ENCODE results near the gene KCNMA1. TPM values are rescaled to one million over a fixed set of nuclear protein-coding genes. Genes with fewer than 3 reads are reported as not detected.

The KCNMA1 gene
- total and polyA plus RNA-seq, 3 donors from 2014 or later = 13.6 to 36.1 (median 24.7) TPM

DNA sequence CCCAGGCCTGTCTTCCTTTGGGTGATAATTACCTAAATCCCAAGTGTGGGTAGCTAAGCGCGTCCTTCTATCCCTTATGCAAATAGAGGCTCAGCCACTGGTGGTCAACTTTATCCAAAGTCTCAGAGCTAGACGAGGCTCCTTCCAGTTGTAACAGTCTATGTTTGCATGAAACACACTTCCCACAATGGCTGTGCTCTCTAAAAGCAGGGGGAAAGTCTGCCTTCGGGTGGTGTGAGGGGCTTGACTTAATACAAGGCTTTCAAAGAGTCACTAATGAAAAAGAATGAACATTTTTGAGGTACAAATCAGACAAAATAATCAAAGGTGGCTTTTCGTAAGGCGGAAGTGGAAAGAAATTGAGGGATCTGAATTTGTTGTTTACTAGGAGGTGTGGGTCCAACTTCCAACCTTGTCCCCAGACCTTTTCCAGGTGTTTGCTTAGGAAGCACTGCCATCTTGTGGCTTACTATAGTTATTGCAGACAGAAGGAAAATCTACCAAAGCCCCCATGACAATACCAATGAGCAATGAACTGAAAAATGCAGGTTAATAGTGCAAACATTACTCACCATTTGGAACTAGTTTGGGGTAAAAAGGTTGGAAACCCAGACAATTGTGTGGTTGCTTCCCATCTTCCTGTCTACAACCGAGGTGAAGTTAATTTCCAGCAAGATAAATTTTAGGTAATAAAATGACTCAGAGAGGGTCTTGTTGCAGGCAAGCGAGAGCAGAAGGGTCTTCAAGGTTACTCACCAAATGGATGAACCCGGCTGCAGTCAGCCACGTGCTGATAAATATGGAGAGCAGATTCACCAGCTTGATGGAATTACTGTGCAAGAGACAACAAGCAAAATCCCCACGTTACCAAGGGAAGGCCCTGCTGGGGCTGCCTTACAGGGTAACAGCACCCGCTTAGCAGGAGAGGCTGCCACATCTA, 525.7 kb downstream of the KCNMA1 start:
- H3K9me3 ChIP-seq = no peaks in the 10 kb centered on the region
- TF ChIP-seq POLR2A (IDR thresholded peaks at IDR 0.05) = no peak
- TF ChIP-seq, protein P1, sequence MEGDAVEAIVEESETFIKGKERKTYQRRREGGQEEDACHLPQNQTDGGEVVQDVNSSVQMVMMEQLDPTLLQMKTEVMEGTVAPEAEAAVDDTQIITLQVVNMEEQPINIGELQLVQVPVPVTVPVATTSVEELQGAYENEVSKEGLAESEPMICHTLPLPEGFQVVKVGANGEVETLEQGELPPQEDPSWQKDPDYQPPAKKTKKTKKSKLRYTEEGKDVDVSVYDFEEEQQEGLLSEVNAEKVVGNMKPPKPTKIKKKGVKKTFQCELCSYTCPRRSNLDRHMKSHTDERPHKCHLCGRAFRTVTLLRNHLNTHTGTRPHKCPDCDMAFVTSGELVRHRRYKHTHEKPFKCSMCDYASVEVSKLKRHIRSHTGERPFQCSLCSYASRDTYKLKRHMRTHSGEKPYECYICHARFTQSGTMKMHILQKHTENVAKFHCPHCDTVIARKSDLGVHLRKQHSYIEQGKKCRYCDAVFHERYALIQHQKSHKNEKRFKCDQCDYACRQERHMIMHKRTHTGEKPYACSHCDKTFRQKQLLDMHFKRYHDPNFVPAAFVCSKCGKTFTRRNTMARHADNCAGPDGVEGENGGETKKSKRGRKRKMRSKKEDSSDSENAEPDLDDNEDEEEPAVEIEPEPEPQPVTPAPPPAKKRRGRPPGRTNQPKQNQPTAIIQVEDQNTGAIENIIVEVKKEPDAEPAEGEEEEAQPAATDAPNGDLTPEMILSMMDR (IDR thresholded peaks at IDR 0.05) = peak; percentile 57 to 86 (median 80)
- H3K4me3 ChIP-seq = no peak overlapping the region
- WGBS, 2 donors = 52 to 59% methylated on average over 10 to 12 of the region's 12 CpGs
- intact Hi-C loops (cut with DNase I; ENCODE audit: low total_unique reads) = no loop called here
- no peaks in the 10 kb centered on the region for H3K4me1 ChIP-seq
- no peak overlapping the region for H3K27ac ChIP-seq
- H3K36me3 ChIP-seq (ENCODE audit: low read depth, missing control alignments) = no peaks in the 10 kb centered on the region
- DNase-seq = no peak
- no peaks in the 10 kb centered on the region for H3K27me3 ChIP-seq

GRCh38 chr10:77110757-77111156, 526.9 kb downstream of the KCNMA1 start:
- no peak for DNase-seq
- H3K4me3 ChIP-seq = no peak overlapping the region
- no peaks in the 10 kb centered on the region for H3K36me3 ChIP-seq (ENCODE audit: low read depth, missing control alignments)
- no peaks in the 10 kb centered on the region for H3K4me1 ChIP-seq
- no peak overlapping the region for H3K27ac ChIP-seq
- H3K9me3 ChIP-seq = no peaks in the 10 kb centered on the region
- TF ChIP-seq, protein P1 (IDR thresholded peaks at IDR 0.05) = no peak
- TF ChIP-seq POLR2A (IDR thresholded peaks at IDR 0.05) = no peak
- 72 to 81% methylated on average over 4 of the region's 4 CpGs for WGBS, 2 donors
- no peaks in the 10 kb centered on the region for H3K27me3 ChIP-seq
- intact Hi-C loops (cut with DNase I; ENCODE audit: low total_unique reads) = no loop called here

- Histone ChIP-seq H3K36me3 (ENCODE audit: low read depth, missing control alignments) (no peaks in the 10 kb centered on the region), H3K4me3 (no peak overlapping the region), H3K4me1 (peaks cover 4% of the 10 kb centered on the region), H3K27me3 (no peaks in the 10 kb centered on the region), H3K27ac (no peak overlapping the region), H3K9me3 (no peaks in the 10 kb centered on the region)
- whole genome bisulfite sequencing, 2 donors = 91 to 97% methylated on average over 9 of the region's 9 CpGs
- TF ChIP-seq, protein P1 (IDR thresholded peaks at IDR 0.05) = no peak
- no peak for TF ChIP-seq POLR2A (IDR thresholded peaks at IDR 0.05)
- intact Hi-C loops (cut with DNase I; ENCODE audit: low total_unique reads) = no loop called here
- DNase-seq = no peak
Measured at GRCh38 chr10:77109351-77109994, 528.1 kb downstream of the KCNMA1 start.

GRCh38 chr10:77106676-77107075, 530.9 kb downstream of the KCNMA1 start:
- peaks cover 4% of the 10 kb centered on the region for H3K4me1 ChIP-seq
- no peak for DNase-seq
- H3K36me3 ChIP-seq (ENCODE audit: low read depth, missing control alignments) = no peaks in the 10 kb centered on the region
- TF ChIP-seq, protein P1 (IDR thresholded peaks at IDR 0.05) = no peak
- TF ChIP-seq POLR2A (IDR thresholded peaks at IDR 0.05) = no peak
- no peaks in the 10 kb centered on the region for H3K27me3 ChIP-seq
- intact Hi-C loops (cut with DNase I; ENCODE audit: low total_unique reads) = no loop called here
- no peak overlapping the region for H3K4me3 ChIP-seq
- H3K9me3 ChIP-seq = no peaks in the 10 kb centered on the region
- 84 to 93% methylated on average over 3 of the region's 3 CpGs for WGBS, 2 donors
- H3K27ac ChIP-seq = no peak overlapping the region
